Heart left ventricle (tissue), 16 donors: ENCODE results near the gene GARS1. TPM values are rescaled to one million over a fixed set of nuclear protein-coding genes. Genes with fewer than 3 reads are reported as not detected.

Experiments used
- ATAC-seq, 4 donors: fragments of 200-7000 bp; cut with Tn5 transposase; one replicate each; pipeline ENCODE4 v1.9.1; 2020 to 2022; ENCODE audit warnings: moderate library complexity in 4 of 4, mild to moderate bottlenecking in 3 of 4, moderate number of reproducible peaks in 1 of 4
- DNase-seq, 5 donors: peaks; one replicate each; pipeline ENCODE4 v3.0.0-alpha.2; 2020
- H3K27ac ChIP-seq, 12 donors: fragments of 200-600 bp; sonication (generic) in 4 of 12; one replicate each; pipeline versions ENCODE4 v1.5.0 to v1.8.0; 2016 to 2022; ENCODE audit warnings: mild to moderate bottlenecking in 2 of 12
- H3K27me3 ChIP-seq, 9 donors: fragments of 200-600 bp; sonication (generic) in 2 of 9; one replicate each; pipeline versions ENCODE4 v1.5.1 to v1.8.0; 2016 to 2022; ENCODE audit warnings: mild to moderate bottlenecking in 3 of 9
- H3K36me3 ChIP-seq, 9 donors: fragments of 200-600 bp; sonication (generic) in 2 of 9; one replicate each; pipeline versions ENCODE4 v1.5.0 to v1.8.0; 2018 to 2022; ENCODE audit warnings: mild to moderate bottlenecking in 2 of 9
- H3K4me1 ChIP-seq, 12 donors: fragments of 200-600 bp; sonication (generic) in 4 of 12; one replicate each; pipeline versions ENCODE4 v1.5.0 to v1.8.0; 2016 to 2022; ENCODE audit warnings: mild to moderate bottlenecking in 3 of 12
- H3K4me3 ChIP-seq, 12 donors: fragments of 200-600 bp; sonication (generic) in 4 of 12; one replicate each; pipeline versions ENCODE4 v1.5.0 to v1.8.0; 2017 to 2022; ENCODE audit warnings: mild to moderate bottlenecking in 9 of 12, moderate library complexity in 4 of 12
- H3K9me3 ChIP-seq, 12 donors: fragments of 200-600 bp; sonication (generic) in 4 of 12; one replicate each; pipeline versions ENCODE4 v1.5.0 to v1.8.0; 2016 to 2022; ENCODE audit warnings: mild to moderate bottlenecking in 1 of 12
- POLR2A ChIP-seq, 2 donors: fragments of 450-650 bp; IDR thresholded peaks; one replicate each; pipeline ENCODE4 v1.6.1; 2017; ENCODE audit warnings: antibody characterized with exemption in 2 of 2, mild to moderate bottlenecking in 2 of 2, moderate library complexity in 2 of 2
- WGBS, 4 donors: extraction: QIAGEN DNeasy Blood & Tissue Kit in 2 of 4; methylation state at CpG; one replicate each; pipeline versions ENCODE4 v1.1.5 to v1.1.7; 2013 to 2018; 5-methylcytosine and 5-hydroxymethylcytosine counted together
- intact Hi-C, 10 donors: fragments of 100-400 bp; cut with DNase I; formaldehyde crosslinking; loops; one replicate each; pipeline versions ENCODE4 v1.11.1 to v1.14.2; 2022
- long read RNA-seq, 3 donors: library from polyadenylated mRNA; unstranded; transcript quantifications; one replicate each; pipeline ENCODE4 v2.0.0, GENCODE V29; 2020 to 2021
- polyA plus RNA-seq, 2 donors: library from polyadenylated mRNA; stranded (reverse); fragments of 200-250 nt; gene quantifications; one replicate each; pipeline ENCODE4 v1.2.3, GENCODE V29; 2013
- total RNA-seq, 9 donors: library from RNA; depleted of rRNA in 2 of 9; stranded (reverse); fragments of >200 nt in 2 of 9; fragmentation: NEBNext Ultra II Directional in 3 of 9; extraction: Animal tissue kit (Norgen Biotek cat#: 25700) in 3 of 9; gene quantifications; one replicate each; pipeline versions ENCODE4 v1.1.0 to v1.2.4, GENCODE V29; 2016 to 2023
- TF ChIP-seq, protein P1 (sequence below), 12 donors: fragments of 200-600 bp; sonication (generic) in 4 of 12; IDR thresholded peaks; one replicate each; pipeline versions ENCODE4 v1.5.0 to v1.8.0; 2018 to 2022; ENCODE audit warnings: antibody characterized with exemption in 12 of 12, mild to moderate bottlenecking in 5 of 12
- donor health status: ischemic (EF 13 %, LVEDD 7.1; RV severe dilation, severe dysfunction).
- donor health status: healthy with polysubstance abuse.
- donor health status: DM: no; HTN: yes; CAD: no.
- donor health status: DM: no; HTN: no; CAD: no.
- donor health status: ischemic (EF 25% LVEDD 6.9; RV normal size, moderate dysfunction).
- donor health status: ischemic (EF 25% LVEDD 5.7; RV mildly dilated, moderate dysfunction).
- donor health status: healthy.
- donor health status: DM: yes; HTN: yes; CAD: no.
- donor health status: ischemic (EF 35%, LVEDD 5.7; RV mildly dilated, moderate dysfunction).
- donor health status: nonischemic (EF 11% LVEDD 7.7; RV severe dilation, severe dysfunction).
- donor health status: DM: yes; HTN: yes; CAD: no.
- donor health status: PGD.
- donor health status: ischemic (EF 29% LVEDD 5.4; RV normal size, mild dysfunction).
- donor health status: nonischemic (EF 23%, LVEDD 6.1; RV moderate dilation, normal function).

Gene GARS1, protein sequence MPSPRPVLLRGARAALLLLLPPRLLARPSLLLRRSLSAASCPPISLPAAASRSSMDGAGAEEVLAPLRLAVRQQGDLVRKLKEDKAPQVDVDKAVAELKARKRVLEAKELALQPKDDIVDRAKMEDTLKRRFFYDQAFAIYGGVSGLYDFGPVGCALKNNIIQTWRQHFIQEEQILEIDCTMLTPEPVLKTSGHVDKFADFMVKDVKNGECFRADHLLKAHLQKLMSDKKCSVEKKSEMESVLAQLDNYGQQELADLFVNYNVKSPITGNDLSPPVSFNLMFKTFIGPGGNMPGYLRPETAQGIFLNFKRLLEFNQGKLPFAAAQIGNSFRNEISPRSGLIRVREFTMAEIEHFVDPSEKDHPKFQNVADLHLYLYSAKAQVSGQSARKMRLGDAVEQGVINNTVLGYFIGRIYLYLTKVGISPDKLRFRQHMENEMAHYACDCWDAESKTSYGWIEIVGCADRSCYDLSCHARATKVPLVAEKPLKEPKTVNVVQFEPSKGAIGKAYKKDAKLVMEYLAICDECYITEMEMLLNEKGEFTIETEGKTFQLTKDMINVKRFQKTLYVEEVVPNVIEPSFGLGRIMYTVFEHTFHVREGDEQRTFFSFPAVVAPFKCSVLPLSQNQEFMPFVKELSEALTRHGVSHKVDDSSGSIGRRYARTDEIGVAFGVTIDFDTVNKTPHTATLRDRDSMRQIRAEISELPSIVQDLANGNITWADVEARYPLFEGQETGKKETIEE
- total RNA-seq, result 10 to 100 TPM; 32.7 to 70.2 (median 47.3) TPM
- polyA plus RNA-seq, result 10 to 100 TPM; 48.5 to 96.2 TPM
- long read RNA-seq, donor 1, transcript GARS-201 (17 exons, 2,634 nt), result major isoform, 95 of 105 reads
- long read RNA-seq, donor 1, partial matches to known transcripts, result 3 of 105 reads
- long read RNA-seq, donor 1, other reads (novel, unspliced or antisense), result 7 of 105 reads
- long read RNA-seq, donor 2, transcript GARS-201 (17 exons, 2,634 nt), result major isoform, 370 of 417 reads
- long read RNA-seq, donor 2, partial matches to known transcripts, result 24 of 417 reads
- long read RNA-seq, donor 2, other reads (novel, unspliced or antisense), result 22 of 417 reads
- long read RNA-seq, donor 3, transcript GARS-201 (17 exons, 2,634 nt), result major isoform, 86 of 97 reads
- long read RNA-seq, donor 3, partial matches to known transcripts, result 3 of 97 reads
- long read RNA-seq, donor 3, other reads (novel, unspliced or antisense), result 8 of 97 reads

DNA sequence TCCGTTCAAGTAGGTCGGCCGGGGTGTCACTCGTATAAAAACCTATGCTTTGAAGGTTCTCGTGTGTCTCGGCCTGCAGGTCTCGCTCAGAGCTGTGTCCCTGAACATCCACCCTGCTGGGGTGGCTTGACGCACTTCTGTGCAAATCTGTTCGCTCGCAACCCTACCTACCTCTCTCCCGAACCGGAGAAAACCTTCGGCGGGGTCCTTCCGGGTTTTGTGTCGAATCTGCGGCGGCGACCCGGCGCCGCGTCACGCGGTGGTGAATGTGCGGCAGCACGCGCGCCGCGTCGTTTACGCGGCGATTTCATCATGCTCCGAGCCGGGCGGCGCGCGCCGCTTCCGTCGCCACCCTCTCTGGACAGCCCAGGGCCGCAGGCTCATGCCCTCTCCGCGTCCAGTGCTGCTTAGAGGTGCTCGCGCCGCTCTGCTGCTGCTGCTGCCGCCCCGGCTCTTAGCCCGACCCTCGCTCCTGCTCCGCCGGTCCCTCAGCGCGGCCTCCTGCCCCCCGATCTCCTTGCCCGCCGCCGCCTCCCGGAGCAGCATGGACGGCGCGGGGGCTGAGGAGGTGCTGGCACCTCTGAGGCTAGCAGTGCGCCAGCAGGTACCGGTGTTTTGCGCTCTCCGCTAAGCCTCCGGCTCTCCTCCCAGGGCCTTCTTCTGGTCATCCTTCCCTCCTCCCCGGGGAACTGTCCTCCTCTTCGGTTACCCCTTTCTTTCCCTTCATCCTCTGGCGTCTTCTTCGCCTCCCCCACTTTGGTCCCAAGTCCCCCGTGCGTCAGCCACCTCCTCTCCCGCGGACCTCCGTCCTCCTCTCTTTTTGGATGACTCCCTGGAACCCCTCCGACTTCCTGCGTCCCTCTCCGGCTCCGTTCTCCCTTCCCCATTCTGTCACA is at the start of gene GARS1:
Gene GARS1, plus strand, starts transcription at position 339 of the 896 bp plus-strand sequence. Its CDS starts 44 bp downstream, at position 383.
- Histone ChIP-seq H3K4me3 (peak within 1 kb of the TSS; percentile 75 to 97 (median 88)), H3K27ac (peak within 1 kb of the TSS; percentile 74 to 97 (median 93)), H3K9me3 (no peaks in the 10 kb centered on the region), H3K36me3 (peaks cover 0 to 16% (median 9%) of the 10 kb centered on the region in 9 donors), H3K27me3 (no peaks in the 10 kb centered on the region), H3K4me1 (peaks cover 0 to 46% (median 24%) of the 10 kb centered on the region in 12 donors)
- ATAC-seq (peak; percentile 97 to 98 (median 98)), DNase-seq (peak; percentile 88 to 95 (median 92))
- TF ChIP-seq, protein P1, sequence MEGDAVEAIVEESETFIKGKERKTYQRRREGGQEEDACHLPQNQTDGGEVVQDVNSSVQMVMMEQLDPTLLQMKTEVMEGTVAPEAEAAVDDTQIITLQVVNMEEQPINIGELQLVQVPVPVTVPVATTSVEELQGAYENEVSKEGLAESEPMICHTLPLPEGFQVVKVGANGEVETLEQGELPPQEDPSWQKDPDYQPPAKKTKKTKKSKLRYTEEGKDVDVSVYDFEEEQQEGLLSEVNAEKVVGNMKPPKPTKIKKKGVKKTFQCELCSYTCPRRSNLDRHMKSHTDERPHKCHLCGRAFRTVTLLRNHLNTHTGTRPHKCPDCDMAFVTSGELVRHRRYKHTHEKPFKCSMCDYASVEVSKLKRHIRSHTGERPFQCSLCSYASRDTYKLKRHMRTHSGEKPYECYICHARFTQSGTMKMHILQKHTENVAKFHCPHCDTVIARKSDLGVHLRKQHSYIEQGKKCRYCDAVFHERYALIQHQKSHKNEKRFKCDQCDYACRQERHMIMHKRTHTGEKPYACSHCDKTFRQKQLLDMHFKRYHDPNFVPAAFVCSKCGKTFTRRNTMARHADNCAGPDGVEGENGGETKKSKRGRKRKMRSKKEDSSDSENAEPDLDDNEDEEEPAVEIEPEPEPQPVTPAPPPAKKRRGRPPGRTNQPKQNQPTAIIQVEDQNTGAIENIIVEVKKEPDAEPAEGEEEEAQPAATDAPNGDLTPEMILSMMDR (IDR thresholded peaks at IDR 0.05), result no peak
- TF ChIP-seq POLR2A (IDR thresholded peaks at IDR 0.05), result peak in 1 of 2 donors; percentile 77
- 0 to 1% (median 0%) methylated on average over 48 to 84 of the region's 84 CpGs for WGBS, 4 donors
- intact Hi-C loops, result no loop called here

DNA sequence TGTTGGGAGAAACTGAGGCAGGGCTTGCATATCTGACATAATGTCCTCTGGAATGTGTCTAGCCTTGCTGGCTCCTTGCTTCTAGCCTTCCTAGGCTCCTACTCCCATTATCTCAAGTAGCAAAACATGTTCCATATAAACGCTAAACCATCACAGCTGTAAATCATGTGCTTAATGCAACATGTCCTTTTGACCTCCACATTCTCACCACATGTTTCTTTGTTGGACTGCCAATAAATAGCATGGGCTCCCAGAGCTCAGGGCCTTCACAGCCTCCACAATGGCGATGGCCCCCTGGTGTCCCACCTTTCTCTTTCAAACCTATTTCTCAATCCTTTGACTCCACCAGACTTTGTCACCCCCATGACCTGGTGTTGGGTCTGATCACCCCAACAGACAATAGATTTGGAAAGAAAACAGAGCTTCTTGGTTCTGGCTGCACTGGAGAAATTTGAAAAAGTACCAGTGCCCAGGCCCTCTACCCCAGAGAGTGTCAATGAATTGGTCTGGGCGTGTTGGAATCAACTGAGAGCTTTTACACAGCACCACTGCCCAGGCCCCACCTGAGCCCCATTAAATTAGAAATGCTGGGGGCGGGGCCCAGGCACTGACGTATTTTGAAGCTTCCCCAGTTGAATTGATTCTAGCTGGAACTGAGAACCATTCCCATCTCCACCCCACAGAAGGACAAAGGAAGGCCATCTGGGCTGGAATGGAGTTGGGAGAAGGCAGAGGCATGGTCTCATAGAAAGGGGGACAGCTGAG is 48.7 kb upstream of the GARS1 start:
- 80 to 85% (median 81%) methylated on average over 5 of the region's 5 CpGs for WGBS, 4 donors
- no peak for DNase-seq
- Histone ChIP-seq H3K9me3 (no peaks in the 10 kb centered on the region), H3K36me3 (peaks cover 0 to 26% (median 4%) of the 10 kb centered on the region in 9 donors), H3K4me1 (peaks cover 3 to 24% (median 10%) of the 10 kb centered on the region in 12 donors), H3K27me3 (no peaks in the 10 kb centered on the region), H3K4me3 (no peak overlapping the region), H3K27ac (no peak overlapping the region)
- intact Hi-C loops, result loop anchor here in 2 of 10 donors (5.0 kb wide), 2 partner anchors 34 to 269 kb away; no protein-coding TSS in a partner anchor
- TF ChIP-seq, protein P1 (IDR thresholded peaks at IDR 0.05), result no peak
- TF ChIP-seq POLR2A (IDR thresholded peaks at IDR 0.05), result no peak
- no peak for ATAC-seq

DNA sequence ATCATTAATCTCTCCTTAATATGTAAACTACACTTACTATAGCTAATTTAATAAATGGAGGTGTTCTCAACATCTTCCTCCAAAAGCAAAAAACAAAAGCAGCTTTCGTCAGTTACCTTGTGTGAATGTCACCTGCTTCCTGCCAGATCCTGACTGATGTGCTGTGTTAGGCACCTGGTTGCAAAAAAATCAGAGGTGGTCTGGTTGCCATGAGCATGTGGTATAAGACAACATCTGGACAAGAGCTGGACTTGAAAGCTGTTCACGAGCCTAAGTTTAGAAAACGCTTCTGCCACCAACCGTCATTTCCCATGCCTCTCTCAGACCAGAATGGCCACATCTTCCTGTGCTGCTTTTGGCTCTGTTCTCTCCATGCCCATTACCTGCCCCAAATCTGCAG is 48.1 kb upstream of the GARS1 start:
- DNase-seq (no peak), ATAC-seq (no peak)
- no peak overlapping the region for H3K27ac ChIP-seq
- H3K36me3 ChIP-seq, result peaks cover 0 to 26% (median 4%) of the 10 kb centered on the region in 9 donors
- no peaks in the 10 kb centered on the region for H3K9me3 ChIP-seq
- H3K27me3 ChIP-seq, result no peaks in the 10 kb centered on the region
- 96 to 97% (median 97%) methylated on average over 4 of the region's 4 CpGs for WGBS, 4 donors
- intact Hi-C loops, result loop anchor here in 2 of 10 donors (5.0 kb wide), 2 partner anchors 34 to 269 kb away; no protein-coding TSS in a partner anchor
- peaks cover 3 to 30% (median 14%) of the 10 kb centered on the region in 12 donors for H3K4me1 ChIP-seq
- no peak overlapping the region for H3K4me3 ChIP-seq
- TF ChIP-seq, protein P1 (IDR thresholded peaks at IDR 0.05), result no peak
